K562 (cell line): ENCODE data around the gene HSPB7. TPM values are rescaled to one million over a fixed set of nuclear protein-coding genes. Genes with fewer than 3 reads are reported as not detected.
A peak's percentile ranks its signal among the peaks of the same experiment; 100 is the strongest.

Experiments
- ATAC-seq: fragments of 200-7000 bp; cut with Tn5 transposase; 3 replicates; pipeline ENCODE4 v1.9.1; 2020; ENCODE audit warnings: moderate library complexity
- BruUV-seq: library from RNA; stranded (reverse); fragments of 400-500 nt; replicated peaks from 2 replicates; lab custom pipeline; 2021; lab: Mats Ljungman, UMichigan
- CTCF ChIA-PET: fragments of 300-600 bp; formaldehyde crosslinking; extraction: SDS; loops from one replicate; lab custom pipeline; 2021; ENCODE audit warnings: low intra/inter-chr PET ratio; lab: Yijun Ruan, JAX
- POLR2A ChIA-PET: fragments of 300-600, 350-650 bp; sonication (Branson Sonifier 250); formaldehyde crosslinking; extraction: SDS; loops from one replicate; lab custom pipeline; 2021; ENCODE audit warnings: antibody characterized with exemption, inconsistent platforms; lab: Yijun Ruan, JAX
- DNase-seq, 4 experiments: peaks; one replicate each; pipeline versions ENCODE4 v3.0.0 to v3.0.0-alpha.2; 2011 to 2018; ENCODE audit warnings: low spot score in 3 of 4, mixed read lengths in 3 of 4; ENCODE audit errors: extremely low read depth in 1 of 4
- FAIRE-seq: peaks from 2 replicates; lab custom pipeline; 2011; peaks lifted over from hg19 to GRCh38; lab: Jason Lieb, UNC
- H2AFZ ChIP-seq: 2 replicates; pipeline ENCODE4 v1.6.0; 2011; ENCODE audit warnings: low read depth, low read length, control low read depth, inconsistent platforms
- H3K27ac ChIP-seq: fragments of 200-600 bp; 3 replicates; pipeline ENCODE4 v1.8.0; 2011; ENCODE audit warnings: low read depth, mild to moderate bottlenecking, control low read depth, inconsistent platforms, low read length, moderate library complexity, mixed read lengths; ENCODE audit errors: extremely low read depth
- H3K27me3 ChIP-seq, 2 experiments: fragments of 300-600 bp in 1 of 2; 2 replicates in 1 of 2; 3 replicates in 1 of 2; pipeline versions ENCODE4 v1.6.0 to v1.8.0; 2011; ENCODE audit warnings: inconsistent platforms in 2 of 2, low read length in 2 of 2, mild to moderate bottlenecking in 1 of 2, mixed read lengths in 1 of 2, moderate library complexity in 1 of 2; ENCODE audit not compliant: control insufficient read depth in 2 of 2, insufficient read depth in 2 of 2
- H3K36me3 ChIP-seq: fragments of 300-600 bp; 3 replicates; pipeline ENCODE4 v1.8.0; 2011; ENCODE audit warnings: mild to moderate bottlenecking, low read length, inconsistent platforms; ENCODE audit not compliant: control insufficient read depth, insufficient read depth
- H3K4me1 ChIP-seq, 2 experiments: fragments of 200-600 bp in 1 of 2; replicated peaks in 1 of 2; 2 replicates in 1 of 2; 3 replicates in 1 of 2; pipeline versions ENCODE4 v1.5.1 to v1.8.0; 2011; ENCODE audit warnings: inconsistent platforms in 2 of 2, low read length in 2 of 2, mild to moderate bottlenecking in 1 of 2, mixed read lengths in 1 of 2, moderate library complexity in 1 of 2; ENCODE audit not compliant: control insufficient read depth in 2 of 2, insufficient read depth in 2 of 2
- H3K4me2 ChIP-seq: 2 replicates; pipeline ENCODE4 v1.6.1; 2011; ENCODE audit warnings: low read length, control low read depth, inconsistent platforms, mixed read lengths; ENCODE audit not compliant: insufficient read depth
- H3K4me3 ChIP-seq: fragments of 200-600 bp; sonication (generic), shearing (Covaris generic); 2 replicates; pipeline ENCODE4 v1.5.1; 2016; ENCODE audit warnings: control low read depth, inconsistent platforms
- H3K79me2 ChIP-seq: fragments of 200-600 bp; 3 replicates; pipeline ENCODE4 v1.8.0; 2011; ENCODE audit warnings: low read length, inconsistent platforms; ENCODE audit not compliant: control insufficient read depth, insufficient read depth
- H3K9ac ChIP-seq, 2 experiments: 2 replicates each; pipeline versions ENCODE4 v1.6.0 to v1.6.1; 2011; ENCODE audit warnings: low read depth in 2 of 2, low read length in 2 of 2, control low read depth in 1 of 2, inconsistent platforms in 1 of 2, mild to moderate bottlenecking in 1 of 2, mixed read lengths in 1 of 2; ENCODE audit not compliant: insufficient read depth in 1 of 2
- H3K9me1 ChIP-seq: one replicate; pipeline ENCODE4 v1.6.0; 2011; ENCODE audit warnings: inconsistent platforms, mild to moderate bottlenecking, low read length, moderate library complexity; ENCODE audit not compliant: control insufficient read depth, insufficient read depth
- H3K9me3 ChIP-seq: replicated peaks from 2 replicates; pipeline ENCODE4 v1.5.1; 2011; ENCODE audit warnings: low read depth, low read length, inconsistent platforms; ENCODE audit not compliant: control insufficient read depth, insufficient read depth
- H4K20me1 ChIP-seq: replicated peaks from 2 replicates; pipeline ENCODE4 v1.6.1; 2011; ENCODE audit warnings: low read length, inconsistent platforms, mixed read lengths; ENCODE audit not compliant: control insufficient read depth, insufficient read depth
- ADNP ChIP-seq: fragments of 200-800 bp; sonication (Bioruptor generic); IDR thresholded peaks from 2 replicates; pipeline ENCODE4 v1.6.1; 2016; ENCODE audit warnings: missing genetic modification characterization, missing compliant biosample characterization
- FOXJ3 ChIP-seq: sonication (generic); formaldehyde crosslinking; IDR thresholded peaks from 2 replicates; pipeline ENCODE4 v1.4.0; 2020; ENCODE audit warnings: mild to moderate bottlenecking, missing genetic modification reagents
- HOXB6 ChIP-seq: fragments of 250-450 bp; sonication (Bioruptor Pico); IDR thresholded peaks from 2 replicates; pipeline ENCODE4 v1.5.1; 2022; ENCODE audit warnings: mild to moderate bottlenecking, borderline replicate concordance
- RBM25 ChIP-seq: fragments of 200-400 bp; formaldehyde crosslinking; IDR thresholded peaks from 2 replicates; pipeline ENCODE4 v1.6.1; 2018; ENCODE audit warnings: low read length, low read depth, moderate library complexity; ENCODE audit not compliant: severe bottlenecking
- TGIF2 ChIP-seq: sonication (generic); formaldehyde crosslinking; IDR thresholded peaks from 2 replicates; pipeline ENCODE4 v1.8.1; 2022; ENCODE audit warnings: mild to moderate bottlenecking, missing genetic modification reagents, moderate library complexity
- ZNF165 ChIP-seq: fragments of 250-450 bp; sonication (Bioruptor Pico); IDR thresholded peaks from 2 replicates; pipeline ENCODE4 v1.4.0; 2020; ENCODE audit warnings: borderline replicate concordance
- WGBS: fragments of 100-300 bp; shearing (Covaris generic); methylation state at CpG from one replicate; pipeline ENCODE4 v1.1.6; 2016; ENCODE audit warnings: low coverage, mixed read lengths; ENCODE audit not compliant: insufficient coverage; ENCODE audit errors: missing lambda C conversion rate; 5-methylcytosine and 5-hydroxymethylcytosine counted together
- in situ Hi-C: fragments of 300-500 bp; cut with MboI; formaldehyde crosslinking; loops from 4 replicates; pipeline ENCODE4 v1.15.0; 2018; ENCODE audit warnings: inconsistent platforms, mixed read lengths
- intact Hi-C: fragments of 100-400 bp; cut with micrococcal nuclease; formaldehyde crosslinking; loops from 2 replicates; pipeline ENCODE4 v1.14.2; 2022
- polyA plus RNA-seq, 8 experiments: library from polyadenylated mRNA; depleted of rRNA in 4 of 8; stranded (reverse) in 5 of 8; unstranded in 3 of 8; fragments of >200 nt; fragmentation: Nextera tagmentation in 2 of 8; fragmentation: Illumina TruSeq in 1 of 8; extraction: Ambion mirVana in 2 of 8; extraction: Trizol in 1 of 8; gene quantifications; 2 replicates each; pipeline versions ENCODE4 v1.2.1 to v1.2.3, GENCODE V29; 2011 to 2014; ENCODE audit warnings: inconsistent platforms in 1 of 8, missing spikeins in 1 of 8
- total RNA-seq, 7 experiments: library from RNA; depleted of rRNA in 6 of 7; stranded (reverse); fragments of >200 nt in 6 of 7; fragmentation: Illumina TruSeq in 2 of 7; extraction: Trizol in 2 of 7; gene quantifications; 2 replicates each; pipeline versions ENCODE4 v1.2.1 to v1.2.3, GENCODE V29; 2011 to 2021; ENCODE audit warnings: low replicate concordance in 1 of 7
- TF ChIP-seq, protein P1 (sequence below): fragments of 150-350 bp; conservative IDR thresholded peaks from 2 replicates; pipeline ENCODE4 v1.6.1; 2014; ENCODE audit warnings: low read length
- TF ChIP-seq, protein P2 (sequence below): fragments of 250-450 bp; sonication (Bioruptor Pico); IDR thresholded peaks from 2 replicates; pipeline ENCODE4 v1.8.0; 2021; ENCODE audit warnings: borderline replicate concordance, mild to moderate bottlenecking, moderate library complexity; ENCODE audit not compliant: poor library complexity, severe bottlenecking
- TF ChIP-seq, protein P3 (sequence below): fragments of 250-450 bp; sonication (Bioruptor Pico); IDR thresholded peaks from 2 replicates; pipeline ENCODE4 v1.4.0; 2020

Gene HSPB7
- total and polyA plus RNA-seq, 9 of the 15 experiments (the other 6 are each of a cell fraction or from before 2014, with no cell fraction given): 0.05 to 0.19 (median 0.07) TPM; not detected in 6

DNA sequence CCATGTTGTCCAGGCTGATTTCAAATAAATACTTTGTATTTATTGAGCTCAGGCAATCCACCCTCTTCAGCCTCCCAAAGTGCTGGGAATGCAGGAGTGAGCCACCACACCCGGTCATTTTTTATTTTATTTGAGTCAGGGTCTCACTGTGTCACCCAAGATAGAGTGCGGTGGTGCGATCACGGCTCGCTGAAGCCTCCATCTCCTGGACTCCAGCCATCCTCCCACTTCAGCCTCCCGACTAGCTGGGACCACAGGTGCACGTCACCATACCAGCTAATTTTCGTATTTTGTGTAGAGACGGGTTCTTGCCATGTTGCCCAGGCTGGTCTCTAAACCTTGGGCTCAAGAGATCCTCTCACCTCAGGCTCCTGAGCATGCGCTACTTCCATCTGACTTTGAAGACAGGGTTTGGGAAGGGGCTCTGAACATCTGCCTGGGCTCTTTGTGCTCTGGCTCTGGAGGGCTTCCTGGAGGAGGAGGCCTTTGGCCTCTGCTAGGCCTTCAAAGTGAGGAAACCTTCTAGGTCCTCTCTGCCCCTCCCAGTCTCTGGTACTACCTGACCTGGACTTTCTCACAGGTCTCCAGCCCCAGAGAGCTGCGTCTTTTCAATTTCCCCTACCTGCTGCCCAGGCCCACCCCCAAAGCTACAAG is 5.8 kb downstream of the HSPB7 start:
- Histone ChIP-seq H3K9me1 (no peaks in the 10 kb centered on the region), H3K36me3 (no peaks in the 10 kb centered on the region), H3K4me3 (peak overlapping the region; percentile 45), H3K27me3 (no peaks in the 10 kb centered on the region), H3K4me2 (peak overlapping the region; percentile 76), H3K9ac (peak overlapping the region; percentile 66 to 90), H3K4me1 (peaks cover 40 to 54% of the 10 kb centered on the region in 2 experiments), H4K20me1 (no peaks in the 10 kb centered on the region), H3K27ac (peak overlapping the region; percentile 79), H3K9me3 (no peaks in the 10 kb centered on the region), H2AFZ (peak overlapping the region; percentile 88), H3K79me2 (no peaks in the 10 kb centered on the region)
- ChIA-PET CTCF (interaction anchor here (6.1 kb wide), 1 partner anchor 43 kb away, joined by 53 read pairs; no protein-coding TSS in a partner anchor), POLR2A (no interaction called here)
- BruUV-seq: no TSS peak
- in situ Hi-C loops (loop anchor here (5.0 to 10.0 kb wide), 2 partner anchors 53 to 180 kb away; no protein-coding TSS in a partner anchor), intact Hi-C loops (no loop called here)
- no peak for ATAC-seq
- 88% methylated on average over 11 of the region's 11 CpGs for WGBS
- FAIRE-seq: no peak
- no peak for DNase-seq
- TF ChIP-seq, protein P1, sequence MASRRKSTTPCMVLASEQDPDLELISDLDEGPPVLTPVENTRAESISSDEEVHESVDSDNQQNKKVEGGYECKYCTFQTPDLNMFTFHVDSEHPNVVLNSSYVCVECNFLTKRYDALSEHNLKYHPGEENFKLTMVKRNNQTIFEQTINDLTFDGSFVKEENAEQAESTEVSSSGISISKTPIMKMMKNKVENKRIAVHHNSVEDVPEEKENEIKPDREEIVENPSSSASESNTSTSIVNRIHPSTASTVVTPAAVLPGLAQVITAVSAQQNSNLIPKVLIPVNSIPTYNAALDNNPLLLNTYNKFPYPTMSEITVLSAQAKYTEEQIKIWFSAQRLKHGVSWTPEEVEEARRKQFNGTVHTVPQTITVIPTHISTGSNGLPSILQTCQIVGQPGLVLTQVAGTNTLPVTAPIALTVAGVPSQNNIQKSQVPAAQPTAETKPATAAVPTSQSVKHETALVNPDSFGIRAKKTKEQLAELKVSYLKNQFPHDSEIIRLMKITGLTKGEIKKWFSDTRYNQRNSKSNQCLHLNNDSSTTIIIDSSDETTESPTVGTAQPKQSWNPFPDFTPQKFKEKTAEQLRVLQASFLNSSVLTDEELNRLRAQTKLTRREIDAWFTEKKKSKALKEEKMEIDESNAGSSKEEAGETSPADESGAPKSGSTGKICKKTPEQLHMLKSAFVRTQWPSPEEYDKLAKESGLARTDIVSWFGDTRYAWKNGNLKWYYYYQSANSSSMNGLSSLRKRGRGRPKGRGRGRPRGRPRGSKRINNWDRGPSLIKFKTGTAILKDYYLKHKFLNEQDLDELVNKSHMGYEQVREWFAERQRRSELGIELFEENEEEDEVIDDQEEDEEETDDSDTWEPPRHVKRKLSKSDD: no peak
- TF ChIP-seq ZNF165: no peak
- TF ChIP-seq RBM25: peak; percentile 66
- no peak for TF ChIP-seq TGIF2 (CRISPR knock-in tag)
- TF ChIP-seq, protein P2, sequence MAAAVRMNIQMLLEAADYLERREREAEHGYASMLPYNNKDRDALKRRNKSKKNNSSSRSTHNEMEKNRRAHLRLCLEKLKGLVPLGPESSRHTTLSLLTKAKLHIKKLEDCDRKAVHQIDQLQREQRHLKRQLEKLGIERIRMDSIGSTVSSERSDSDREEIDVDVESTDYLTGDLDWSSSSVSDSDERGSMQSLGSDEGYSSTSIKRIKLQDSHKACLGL (CRISPR knock-in tag): no peak
- TF ChIP-seq, protein P3, sequence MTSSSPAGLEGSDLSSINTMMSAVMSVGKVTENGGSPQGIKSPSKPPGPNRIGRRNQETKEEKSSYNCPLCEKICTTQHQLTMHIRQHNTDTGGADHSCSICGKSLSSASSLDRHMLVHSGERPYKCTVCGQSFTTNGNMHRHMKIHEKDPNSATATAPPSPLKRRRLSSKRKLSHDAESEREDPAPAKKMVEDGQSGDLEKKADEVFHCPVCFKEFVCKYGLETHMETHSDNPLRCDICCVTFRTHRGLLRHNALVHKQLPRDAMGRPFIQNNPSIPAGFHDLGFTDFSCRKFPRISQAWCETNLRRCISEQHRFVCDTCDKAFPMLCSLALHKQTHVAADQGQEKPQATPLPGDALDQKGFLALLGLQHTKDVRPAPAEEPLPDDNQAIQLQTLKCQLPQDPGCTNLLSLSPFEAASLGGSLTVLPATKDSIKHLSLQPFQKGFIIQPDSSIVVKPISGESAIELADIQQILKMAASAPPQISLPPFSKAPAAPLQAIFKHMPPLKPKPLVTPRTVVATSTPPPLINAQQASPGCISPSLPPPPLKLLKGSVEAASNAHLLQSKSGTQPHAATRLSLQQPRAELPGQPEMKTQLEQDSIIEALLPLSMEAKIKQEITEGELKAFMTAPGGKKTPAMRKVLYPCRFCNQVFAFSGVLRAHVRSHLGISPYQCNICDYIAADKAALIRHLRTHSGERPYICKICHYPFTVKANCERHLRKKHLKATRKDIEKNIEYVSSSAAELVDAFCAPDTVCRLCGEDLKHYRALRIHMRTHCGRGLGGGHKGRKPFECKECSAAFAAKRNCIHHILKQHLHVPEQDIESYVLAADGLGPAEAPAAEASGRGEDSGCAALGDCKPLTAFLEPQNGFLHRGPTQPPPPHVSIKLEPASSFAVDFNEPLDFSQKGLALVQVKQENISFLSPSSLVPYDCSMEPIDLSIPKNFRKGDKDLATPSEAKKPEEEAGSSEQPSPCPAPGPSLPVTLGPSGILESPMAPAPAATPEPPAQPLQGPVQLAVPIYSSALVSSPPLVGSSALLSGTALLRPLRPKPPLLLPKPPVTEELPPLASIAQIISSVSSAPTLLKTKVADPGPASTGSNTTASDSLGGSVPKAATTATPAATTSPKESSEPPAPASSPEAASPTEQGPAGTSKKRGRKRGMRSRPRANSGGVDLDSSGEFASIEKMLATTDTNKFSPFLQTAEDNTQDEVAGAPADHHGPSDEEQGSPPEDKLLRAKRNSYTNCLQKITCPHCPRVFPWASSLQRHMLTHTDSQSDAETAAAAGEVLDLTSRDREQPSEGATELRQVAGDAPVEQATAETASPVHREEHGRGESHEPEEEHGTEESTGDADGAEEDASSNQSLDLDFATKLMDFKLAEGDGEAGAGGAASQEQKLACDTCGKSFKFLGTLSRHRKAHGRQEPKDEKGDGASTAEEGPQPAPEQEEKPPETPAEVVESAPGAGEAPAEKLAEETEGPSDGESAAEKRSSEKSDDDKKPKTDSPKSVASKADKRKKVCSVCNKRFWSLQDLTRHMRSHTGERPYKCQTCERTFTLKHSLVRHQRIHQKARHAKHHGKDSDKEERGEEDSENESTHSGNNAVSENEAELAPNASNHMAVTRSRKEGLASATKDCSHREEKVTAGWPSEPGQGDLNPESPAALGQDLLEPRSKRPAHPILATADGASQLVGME: no peak
- no peak for TF ChIP-seq HOXB6 (CRISPR knock-in tag)
- TF ChIP-seq FOXJ3 (CRISPR knock-in tag): no peak
- TF ChIP-seq ADNP (tag): peak; percentile 69
